GM19468 (cell line): ENCODE measurements around the gene NQO2.
A peak's percentile ranks its signal among the peaks of the same experiment; 100 is the strongest.
"Not testable (repeated sequence)": the region's sequence is repeated elsewhere in the genome, so short reads cannot be mapped to it uniquely, and the experiment has no call there.

ENCODE experiments used
- ATAC-seq: cut with Tn5 transposase; IDR thresholded peaks from one replicate; pipeline ENCODE4 v1.9.1; 2021; ENCODE audit warnings: mild to moderate bottlenecking, moderate library complexity, moderate number of reproducible peaks; ENCODE audit not compliant: unreplicated experiment; ENCODE audit errors: extremely low read depth

Gene NQO2

GRCh38 chr6:2988426-2989331 lies 11.0 kb upstream of the NQO2 start:
- ATAC-seq, result peak; percentile 56

DNA sequence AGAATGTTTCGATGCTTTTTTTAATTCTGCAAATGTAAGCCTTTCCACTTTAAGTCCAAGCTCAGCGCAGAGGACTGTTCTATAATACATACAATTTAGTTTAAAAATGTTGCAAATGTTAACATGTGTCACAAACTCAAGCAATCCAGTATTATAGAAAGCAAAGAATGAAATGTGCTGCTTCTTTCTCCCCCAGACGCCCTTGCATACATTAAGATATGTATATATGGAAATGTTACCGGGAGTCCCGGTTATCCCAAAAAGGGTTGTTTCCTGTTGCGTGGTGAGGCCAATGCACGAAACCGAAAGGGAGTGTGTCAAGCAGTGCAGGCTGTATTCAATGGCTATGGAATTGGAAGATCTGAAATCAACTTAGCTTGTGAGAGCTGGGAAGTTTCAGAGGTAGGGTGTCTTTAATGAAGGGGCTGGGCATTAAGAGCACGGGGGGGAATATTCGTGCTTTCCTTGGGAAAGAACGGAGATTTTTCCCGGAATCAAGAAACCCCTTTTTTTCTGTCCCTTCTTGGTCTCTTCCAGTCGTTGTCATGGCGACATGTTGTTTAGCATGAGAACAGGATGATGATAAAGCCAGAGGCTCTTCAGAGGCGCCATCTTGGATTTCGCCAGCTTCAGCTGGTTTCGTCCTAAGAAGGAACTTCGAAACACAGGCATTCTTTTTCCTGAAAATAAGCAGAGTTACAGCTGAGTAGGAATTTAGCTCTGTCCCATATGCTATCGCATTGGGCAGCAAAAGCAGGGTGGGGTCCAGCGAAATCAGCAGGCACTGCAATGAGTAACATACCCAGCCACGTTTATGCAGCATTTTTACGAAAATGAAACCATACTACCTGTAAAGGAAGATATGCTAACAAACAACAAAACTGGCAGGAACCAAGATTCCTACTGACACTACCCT lies 10.1 kb upstream of the NQO2 start:
- ATAC-seq, result peak; percentile 25

DNA sequence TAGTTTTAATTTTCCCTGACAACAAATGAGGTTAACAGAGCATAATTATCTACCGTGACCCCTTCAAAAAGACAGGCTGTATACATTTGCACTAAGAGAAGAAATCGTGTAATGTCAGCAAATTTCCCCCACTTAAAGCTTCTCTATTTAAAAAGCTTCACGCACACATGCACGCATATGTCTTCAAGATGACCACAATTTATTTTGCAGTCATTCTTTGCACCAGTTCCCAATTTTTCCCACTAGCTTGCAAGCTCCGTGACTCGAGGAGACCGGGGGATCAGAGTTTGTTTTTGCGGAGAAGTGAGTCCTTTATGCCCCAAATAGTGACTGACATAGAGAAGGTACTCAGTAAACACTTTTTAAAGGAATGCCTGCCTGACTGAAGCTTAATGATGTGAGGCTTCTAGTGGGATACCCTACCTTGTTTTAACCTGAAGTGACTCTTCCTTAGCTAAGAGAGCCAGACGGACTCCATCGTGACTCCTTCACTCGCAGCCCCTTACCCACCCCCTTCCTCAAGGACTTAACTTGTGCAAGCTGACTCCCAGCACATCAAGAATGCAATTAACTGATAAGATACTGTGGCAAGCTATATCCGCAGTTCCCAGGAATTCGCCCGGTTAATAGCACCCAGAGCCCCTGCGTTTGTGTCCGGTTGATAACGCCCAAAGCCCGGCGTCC lies 9.3 kb upstream of the NQO2 start:
- no peak for ATAC-seq

- no peak for ATAC-seq
Observed at GRCh38 chr6:2990932-2991506, 8.7 kb upstream of the NQO2 start.

DNA sequence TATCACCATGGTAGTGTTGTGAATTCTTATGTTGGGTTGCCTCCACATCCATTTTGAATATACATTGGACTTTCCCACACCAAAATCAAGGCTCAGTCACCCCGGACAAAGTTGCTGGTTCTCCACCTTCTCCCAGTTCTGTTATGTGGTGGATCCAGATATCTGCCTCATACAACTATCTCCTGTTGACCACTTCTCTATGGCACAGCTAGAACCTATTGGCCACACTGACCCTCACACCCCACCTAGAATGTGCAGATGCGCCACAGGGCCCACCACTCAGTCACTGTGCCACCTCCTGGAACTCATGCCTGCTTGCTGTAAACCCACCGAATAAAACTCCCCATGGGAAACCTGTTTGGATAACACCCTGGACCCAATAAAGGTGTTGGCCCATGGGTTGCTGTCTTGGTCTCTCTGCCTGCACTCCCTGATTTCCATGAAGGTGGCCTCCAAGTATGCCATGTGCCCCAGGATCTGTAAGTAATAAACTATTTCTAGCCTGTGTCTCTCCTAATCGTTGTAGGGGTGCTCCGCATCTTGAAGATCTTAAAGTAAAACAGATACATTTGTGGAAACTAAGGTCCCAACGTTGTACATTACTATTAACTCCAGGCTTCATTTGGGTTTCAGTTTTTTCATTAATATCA lies 7.2 kb upstream of the NQO2 start:
- no peak for ATAC-seq

GRCh38 chr6:2993755-2994317 lies 5.9 kb upstream of the NQO2 start:
- no peak for ATAC-seq

- ATAC-seq, result peak; percentile 18
Observed at GRCh38 chr6:2998249-2998997, 1.3 kb upstream of the NQO2 start.

DNA sequence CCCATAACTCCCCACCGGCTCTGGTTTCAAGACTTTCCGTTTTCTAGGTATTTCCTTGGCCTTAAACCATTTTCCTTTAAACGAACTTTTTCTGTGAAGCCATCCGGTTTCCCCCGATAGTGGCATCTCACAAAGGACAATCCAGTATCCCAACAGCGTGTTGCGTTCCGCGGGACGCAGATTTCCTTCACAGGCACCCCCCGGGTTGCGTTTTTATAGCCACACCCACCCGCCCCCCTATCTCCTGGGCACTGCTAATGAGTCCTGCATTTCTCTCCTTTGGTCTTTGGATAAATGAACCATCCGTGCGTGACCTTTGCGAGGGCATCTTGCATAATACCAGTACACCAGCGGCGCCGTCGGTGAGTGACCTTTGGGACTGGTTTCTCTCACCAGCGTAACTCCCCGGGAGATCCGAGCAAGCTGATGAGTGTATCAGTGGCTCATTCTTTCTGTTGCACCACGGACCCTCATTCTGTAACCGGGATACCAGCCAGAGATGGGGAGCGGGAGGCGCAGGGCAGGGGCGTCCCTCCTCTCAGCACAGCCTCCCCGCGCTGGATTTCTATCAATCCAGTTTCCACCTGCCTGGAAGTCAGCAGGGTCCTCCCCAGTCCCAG lies 586 bp upstream of the NQO2 start:
- no peak for ATAC-seq

DNA sequence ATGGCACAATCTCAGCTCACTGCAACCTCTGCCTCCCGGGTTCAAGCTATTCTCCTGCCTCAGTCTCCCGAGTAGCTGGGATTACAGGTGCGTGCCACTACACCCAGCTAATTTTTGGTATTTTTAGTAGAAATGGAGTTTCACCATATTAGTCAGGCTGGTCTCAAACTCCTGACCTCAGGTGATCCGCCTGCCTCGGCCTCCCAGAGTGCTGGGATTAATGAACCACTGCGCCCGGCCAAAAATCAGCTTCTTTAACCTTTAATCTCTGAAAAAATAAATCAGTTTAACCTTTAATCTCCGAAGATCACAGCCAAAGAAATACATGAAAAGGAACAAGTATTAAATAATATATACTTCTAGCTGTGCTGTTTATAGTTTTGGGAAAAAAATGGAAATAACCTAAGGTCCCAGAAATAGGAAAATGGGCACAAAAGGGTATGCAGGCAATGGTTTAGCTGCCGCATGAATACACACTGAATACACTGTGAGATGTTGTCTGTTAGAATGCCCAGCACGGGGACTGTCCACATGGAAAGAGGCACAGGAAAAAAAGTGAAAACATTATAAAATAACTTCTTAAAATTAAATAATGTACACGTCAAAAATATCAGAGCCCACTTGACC lies 1.6 kb downstream of the NQO2 start:
- no peak for ATAC-seq

DNA sequence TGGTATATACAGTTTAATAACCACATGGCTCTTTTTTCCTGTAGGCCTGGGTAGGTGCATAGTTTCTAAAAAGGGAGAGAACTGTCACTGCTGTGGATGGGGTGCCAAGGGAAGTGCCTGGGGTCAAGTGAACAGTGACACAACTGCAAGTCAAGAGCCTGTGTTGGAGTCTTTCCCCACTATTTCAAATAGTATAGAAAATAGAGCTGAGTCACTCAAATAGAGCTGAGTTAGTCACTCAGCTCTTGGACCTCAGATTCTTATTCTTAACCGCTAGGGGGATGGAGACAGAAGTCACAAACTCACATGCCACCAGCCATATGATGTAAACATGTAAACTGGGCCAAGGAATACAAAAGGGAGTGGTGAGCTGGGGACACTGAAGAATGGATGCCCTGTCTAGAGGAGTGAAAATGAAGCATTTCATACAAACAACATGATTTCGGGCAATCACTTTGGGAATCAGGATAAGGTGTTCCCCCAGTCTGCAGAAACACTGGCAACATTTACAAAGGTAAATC lies 2.1 kb downstream of the NQO2 start:
- ATAC-seq, result no peak

- not testable (repeated sequence) for ATAC-seq
Observed at GRCh38 chr6:3003226-3003625, 3.5 kb downstream of the NQO2 start.

GRCh38 chr6:3005077-3005476 lies 5.4 kb downstream of the NQO2 start:
- ATAC-seq, result no peak

DNA sequence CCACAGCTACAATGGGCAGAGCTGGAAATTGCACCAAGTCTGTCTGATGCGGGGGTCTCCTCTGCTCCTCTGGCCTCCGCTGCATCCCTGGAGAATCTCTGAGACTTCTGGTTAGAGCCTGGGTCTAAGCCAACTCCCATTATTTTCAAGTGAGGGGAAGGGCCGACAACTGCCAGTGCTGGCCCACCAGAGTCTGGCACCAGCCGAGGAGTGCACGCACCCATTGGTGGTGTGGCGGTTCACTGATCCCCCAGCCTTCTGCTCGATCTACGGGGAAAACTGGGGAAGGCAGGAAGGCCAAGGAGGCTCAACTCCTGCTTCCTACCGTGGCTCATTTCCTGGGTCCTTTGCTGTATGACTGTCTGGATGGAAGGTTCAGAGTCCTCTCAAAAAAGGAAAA lies 6.2 kb downstream of the NQO2 start:
- ATAC-seq, result no peak

- ATAC-seq, result no peak
Observed at GRCh38 chr6:3006476-3006875, 6.8 kb downstream of the NQO2 start.

DNA sequence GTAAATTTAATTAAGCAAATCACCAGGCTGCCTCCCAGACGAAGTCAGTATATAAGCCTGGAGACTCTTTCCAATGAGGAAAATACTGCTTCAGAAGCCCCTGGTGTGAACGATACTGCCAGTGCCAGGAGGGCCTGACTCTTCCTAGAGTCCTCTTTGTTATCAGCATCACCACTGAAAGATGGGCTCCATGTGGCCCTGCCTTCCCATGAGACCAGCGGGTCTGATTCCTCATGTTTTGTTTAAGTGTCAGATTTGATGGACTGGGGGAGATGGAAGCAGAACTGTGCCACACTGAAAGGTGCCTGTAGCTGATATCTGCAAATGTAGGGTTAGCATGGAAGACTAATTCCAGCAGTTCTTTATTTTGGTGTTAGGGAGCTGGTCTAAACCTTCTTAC lies 7.9 kb downstream of the NQO2 start:
- ATAC-seq, result no peak

DNA sequence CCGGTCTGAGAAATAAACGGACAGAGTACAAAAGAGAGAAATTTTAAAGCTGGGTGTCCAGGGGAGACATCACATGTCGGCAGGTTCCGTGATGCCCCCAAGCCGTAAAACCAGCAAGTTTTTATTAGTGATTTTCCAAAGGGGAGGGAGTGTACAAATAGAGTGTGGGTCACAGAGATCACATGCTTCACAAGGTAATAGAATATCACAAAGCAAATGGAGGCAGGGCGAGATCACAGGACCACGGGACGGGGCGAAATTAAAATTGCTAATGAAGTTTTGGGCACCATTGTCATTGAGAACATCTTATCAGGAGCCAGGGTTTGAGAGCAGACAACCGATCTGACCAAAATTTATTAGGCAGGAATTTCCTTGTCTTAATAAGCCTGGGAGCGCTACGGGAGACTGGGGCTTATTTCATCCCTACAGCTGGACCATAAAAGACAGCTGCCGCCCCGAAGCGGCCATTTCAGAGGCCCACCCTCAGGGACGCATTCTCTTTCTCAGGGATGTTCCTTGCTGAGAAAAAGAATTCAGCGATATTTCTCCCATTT lies 9.1 kb downstream of the NQO2 start:
- not testable (repeated sequence) for ATAC-seq

DNA sequence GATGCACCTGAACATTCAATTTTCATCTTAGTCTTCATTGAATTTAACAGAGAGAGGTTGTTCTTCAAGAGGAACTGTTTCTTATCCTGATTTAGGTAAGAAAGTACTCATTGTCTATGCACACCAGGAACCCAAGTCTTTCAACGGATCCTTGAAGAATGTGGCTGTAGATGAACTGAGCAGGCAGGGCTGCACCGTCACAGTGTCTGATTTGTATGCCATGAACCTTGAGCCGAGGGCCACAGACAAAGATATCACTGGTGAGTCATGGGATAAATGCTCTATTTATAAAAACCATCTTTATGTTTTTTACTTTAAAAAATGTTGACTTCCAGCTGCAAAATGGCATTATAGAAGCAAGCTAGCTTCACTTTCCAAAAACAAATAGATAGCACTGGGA lies 10.2 kb downstream of the NQO2 start:
- no peak for ATAC-seq
